HL-60 (cell line): ENCODE data around the gene KRTAP12-2.

Experiments
- DNase-seq, 2 experiments: peaks; one replicate each; pipeline ENCODE4 v3.0.0-alpha.2; 2010 to 2020; ENCODE audit warnings: low read depth in 1 of 2, low spot score in 1 of 2
- H3K27ac ChIP-seq: fragments of 250-450 bp; sonication (Bioruptor Pico); replicated peaks from 2 replicates; pipeline ENCODE4 v1.5.1; 2020; ENCODE audit warnings: mild to moderate bottlenecking, moderate library complexity
- H3K27me3 ChIP-seq: fragments of 250-450 bp; sonication (Bioruptor Pico); 2 replicates; pipeline ENCODE4 v1.5.1; 2021; ENCODE audit warnings: mild to moderate bottlenecking, moderate library complexity; ENCODE audit not compliant: insufficient read depth, poor library complexity, severe bottlenecking
- H3K4me3 ChIP-seq: replicated peaks from 2 replicates; pipeline ENCODE4 v1.5.1; 2011; ENCODE audit warnings: mild to moderate bottlenecking, control low read depth, low read length; ENCODE audit not compliant: insufficient read depth
- GABPA ChIP-seq: IDR thresholded peaks from 2 replicates; pipeline ENCODE4 v1.6.1; 2012; ENCODE audit warnings: low read depth
- POLR2AphosphoS5 ChIP-seq: IDR thresholded peaks from 2 replicates; pipeline ENCODE4 v1.6.1; 2012; ENCODE audit warnings: low read depth
- SPI1 ChIP-seq: IDR thresholded peaks from 2 replicates; pipeline ENCODE4 v1.6.1; 2012; ENCODE audit warnings: low read depth, mild to moderate bottlenecking, borderline replicate concordance
- TF ChIP-seq, protein P1 (sequence below): IDR thresholded peaks from one replicate; pipeline ENCODE4 v1.5.1; 2011; ENCODE audit warnings: low read length, control low read depth, inconsistent platforms; ENCODE audit not compliant: insufficient read depth
- TF ChIP-seq, protein P2 (sequence below): IDR thresholded peaks from 2 replicates; pipeline ENCODE4 v1.6.1; 2012; ENCODE audit warnings: low read depth; ENCODE audit not compliant: insufficient replicate concordance

The KRTAP12-2 gene

DNA sequence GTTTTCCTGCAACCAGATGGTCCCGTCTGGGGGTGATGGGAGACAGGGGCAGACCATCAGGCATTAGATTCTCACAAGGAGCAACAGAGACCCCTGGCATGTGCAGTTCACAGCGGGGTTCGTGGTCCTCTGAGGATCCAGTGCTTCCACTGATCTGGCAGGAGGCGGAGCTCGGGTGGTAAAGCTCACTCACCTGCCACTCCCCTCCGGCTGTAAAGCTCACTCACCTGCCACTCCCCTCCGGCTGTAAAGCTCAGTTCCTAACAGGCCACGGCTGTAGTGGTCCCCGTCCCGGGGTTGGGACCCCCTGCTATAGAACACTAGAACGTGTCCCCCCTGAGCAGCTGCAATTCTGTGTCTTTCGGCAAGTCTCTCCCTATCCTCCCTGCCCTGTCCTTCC lies 34.8 kb upstream of the KRTAP12-2 start:
- TF ChIP-seq, protein P1, sequence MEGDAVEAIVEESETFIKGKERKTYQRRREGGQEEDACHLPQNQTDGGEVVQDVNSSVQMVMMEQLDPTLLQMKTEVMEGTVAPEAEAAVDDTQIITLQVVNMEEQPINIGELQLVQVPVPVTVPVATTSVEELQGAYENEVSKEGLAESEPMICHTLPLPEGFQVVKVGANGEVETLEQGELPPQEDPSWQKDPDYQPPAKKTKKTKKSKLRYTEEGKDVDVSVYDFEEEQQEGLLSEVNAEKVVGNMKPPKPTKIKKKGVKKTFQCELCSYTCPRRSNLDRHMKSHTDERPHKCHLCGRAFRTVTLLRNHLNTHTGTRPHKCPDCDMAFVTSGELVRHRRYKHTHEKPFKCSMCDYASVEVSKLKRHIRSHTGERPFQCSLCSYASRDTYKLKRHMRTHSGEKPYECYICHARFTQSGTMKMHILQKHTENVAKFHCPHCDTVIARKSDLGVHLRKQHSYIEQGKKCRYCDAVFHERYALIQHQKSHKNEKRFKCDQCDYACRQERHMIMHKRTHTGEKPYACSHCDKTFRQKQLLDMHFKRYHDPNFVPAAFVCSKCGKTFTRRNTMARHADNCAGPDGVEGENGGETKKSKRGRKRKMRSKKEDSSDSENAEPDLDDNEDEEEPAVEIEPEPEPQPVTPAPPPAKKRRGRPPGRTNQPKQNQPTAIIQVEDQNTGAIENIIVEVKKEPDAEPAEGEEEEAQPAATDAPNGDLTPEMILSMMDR = no peak
- no peak for TF ChIP-seq GABPA
- no peak for TF ChIP-seq POLR2AphosphoS5
- TF ChIP-seq, protein P2, sequence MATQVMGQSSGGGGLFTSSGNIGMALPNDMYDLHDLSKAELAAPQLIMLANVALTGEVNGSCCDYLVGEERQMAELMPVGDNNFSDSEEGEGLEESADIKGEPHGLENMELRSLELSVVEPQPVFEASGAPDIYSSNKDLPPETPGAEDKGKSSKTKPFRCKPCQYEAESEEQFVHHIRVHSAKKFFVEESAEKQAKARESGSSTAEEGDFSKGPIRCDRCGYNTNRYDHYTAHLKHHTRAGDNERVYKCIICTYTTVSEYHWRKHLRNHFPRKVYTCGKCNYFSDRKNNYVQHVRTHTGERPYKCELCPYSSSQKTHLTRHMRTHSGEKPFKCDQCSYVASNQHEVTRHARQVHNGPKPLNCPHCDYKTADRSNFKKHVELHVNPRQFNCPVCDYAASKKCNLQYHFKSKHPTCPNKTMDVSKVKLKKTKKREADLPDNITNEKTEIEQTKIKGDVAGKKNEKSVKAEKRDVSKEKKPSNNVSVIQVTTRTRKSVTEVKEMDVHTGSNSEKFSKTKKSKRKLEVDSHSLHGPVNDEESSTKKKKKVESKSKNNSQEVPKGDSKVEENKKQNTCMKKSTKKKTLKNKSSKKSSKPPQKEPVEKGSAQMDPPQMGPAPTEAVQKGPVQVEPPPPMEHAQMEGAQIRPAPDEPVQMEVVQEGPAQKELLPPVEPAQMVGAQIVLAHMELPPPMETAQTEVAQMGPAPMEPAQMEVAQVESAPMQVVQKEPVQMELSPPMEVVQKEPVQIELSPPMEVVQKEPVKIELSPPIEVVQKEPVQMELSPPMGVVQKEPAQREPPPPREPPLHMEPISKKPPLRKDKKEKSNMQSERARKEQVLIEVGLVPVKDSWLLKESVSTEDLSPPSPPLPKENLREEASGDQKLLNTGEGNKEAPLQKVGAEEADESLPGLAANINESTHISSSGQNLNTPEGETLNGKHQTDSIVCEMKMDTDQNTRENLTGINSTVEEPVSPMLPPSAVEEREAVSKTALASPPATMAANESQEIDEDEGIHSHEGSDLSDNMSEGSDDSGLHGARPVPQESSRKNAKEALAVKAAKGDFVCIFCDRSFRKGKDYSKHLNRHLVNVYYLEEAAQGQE = no peak
- TF ChIP-seq SPI1 = no peak
- DNase-seq = no peak
- no peak overlapping the region for H3K27ac ChIP-seq

GRCh38 chr21:44701023-44701400 lies 34.3 kb upstream of the KRTAP12-2 start:
- no peak for DNase-seq
- peaks cover 31% of the 10 kb centered on the region for H3K27me3 ChIP-seq
- H3K27ac ChIP-seq = no peak overlapping the region
- TF ChIP-seq, protein P1 = no peak
- TF ChIP-seq, protein P2 = no peak
- TF ChIP-seq POLR2AphosphoS5 (no peak), GABPA (no peak)
- H3K4me3 ChIP-seq = no peak overlapping the region

More for the DNA sequence above, 34.8 kb upstream of the KRTAP12-2 start:
- Histone ChIP-seq H3K27me3 (peaks cover 33% of the 10 kb centered on the region), H3K4me3 (no peak overlapping the region)

- H3K27me3 ChIP-seq = peaks cover 34% of the 10 kb centered on the region
Observed at GRCh38 chr21:44700101-44701022, 33.6 kb upstream of the KRTAP12-2 start.

More at GRCh38 chr21:44700101-44701022, 33.6 kb upstream of the KRTAP12-2 start:
- H3K27ac ChIP-seq = no peak overlapping the region
- TF ChIP-seq POLR2AphosphoS5 = no peak
- TF ChIP-seq, protein P1 = no peak
- TF ChIP-seq, protein P2 = no peak
- no peak for TF ChIP-seq SPI1
- no peak for TF ChIP-seq GABPA
- DNase-seq = no peak
- H3K4me3 ChIP-seq = no peak overlapping the region
